ENCODE data around the gene NISCH.

NISCH gene

DNA sequence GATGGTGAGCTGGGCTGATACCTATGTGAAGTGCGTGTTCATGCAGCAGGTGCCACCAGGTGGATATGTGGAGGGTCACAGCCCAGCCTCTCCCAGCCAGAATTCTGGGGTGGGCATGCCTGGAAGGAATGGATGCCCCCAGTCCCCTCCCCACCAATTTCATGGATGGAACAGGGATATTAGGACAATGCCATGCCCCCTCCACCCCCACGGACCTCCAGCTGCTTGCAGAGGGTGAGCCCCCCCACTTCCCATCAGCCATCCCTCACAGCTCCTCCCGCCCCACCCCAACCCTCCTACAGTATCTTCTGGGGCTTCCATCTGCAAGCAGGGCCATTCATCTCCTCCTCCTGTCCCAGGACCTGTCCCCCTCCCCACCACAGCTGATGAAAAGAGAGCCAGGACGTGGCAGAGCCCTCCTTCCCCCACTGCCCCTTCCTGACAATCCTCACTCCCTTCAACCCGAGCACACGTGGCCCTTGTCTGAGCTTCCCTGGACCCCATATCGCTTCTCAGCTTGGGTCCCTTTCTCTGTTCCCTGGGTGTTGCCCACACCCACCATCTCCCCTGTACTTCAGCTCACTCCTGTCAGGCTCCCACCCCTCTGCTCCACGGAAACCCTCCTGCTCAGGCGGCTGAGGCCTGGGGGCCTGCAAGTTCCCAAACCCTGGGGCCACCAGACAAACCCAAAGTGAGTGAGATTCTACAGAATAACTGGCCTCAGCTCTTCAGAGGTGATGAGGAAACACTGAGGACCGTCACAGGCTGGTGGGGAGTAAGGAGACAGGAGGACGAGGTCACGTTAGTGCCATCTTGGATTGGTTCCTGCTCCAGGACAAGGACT, 7.7 kb upstream of the NISCH start:
- DNase-seq = no peak

DNA sequence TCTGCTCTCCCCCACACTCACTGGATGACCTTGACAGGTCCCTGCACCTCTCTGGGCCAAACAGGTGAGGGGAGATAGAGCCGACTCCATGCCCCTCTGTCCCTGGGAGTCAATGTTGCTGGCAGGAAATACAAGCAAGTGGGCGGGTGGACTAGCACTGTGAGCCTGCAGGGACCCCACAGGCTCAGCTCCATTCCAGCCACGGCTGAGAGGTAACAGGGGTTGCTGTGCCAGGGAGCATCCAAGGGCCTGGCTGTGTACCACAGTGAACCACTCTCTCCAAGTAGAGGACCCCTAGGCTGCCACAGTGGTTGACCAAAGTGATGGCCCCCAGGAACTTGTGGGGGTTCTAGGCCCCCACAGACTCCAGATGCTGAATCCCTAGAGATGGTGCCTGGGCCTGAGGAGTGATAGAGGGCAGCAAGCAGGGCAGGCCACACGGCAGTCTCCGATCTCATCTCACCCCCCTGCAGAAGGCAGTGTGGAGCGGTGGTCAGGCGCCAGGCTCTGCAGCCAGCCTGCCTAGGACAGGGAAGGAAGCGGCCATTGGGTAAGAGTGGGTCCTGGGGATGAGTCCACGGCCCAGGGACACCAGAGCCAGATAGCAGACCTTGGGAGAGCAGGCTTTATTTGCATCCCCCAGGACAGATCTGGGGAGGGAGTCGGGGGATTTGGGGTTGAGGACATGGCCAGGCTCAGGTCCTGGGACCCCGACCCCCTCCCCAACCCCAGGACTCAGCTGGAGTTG, 4.7 kb upstream of the NISCH start:
- no peak for DNase-seq

DNA sequence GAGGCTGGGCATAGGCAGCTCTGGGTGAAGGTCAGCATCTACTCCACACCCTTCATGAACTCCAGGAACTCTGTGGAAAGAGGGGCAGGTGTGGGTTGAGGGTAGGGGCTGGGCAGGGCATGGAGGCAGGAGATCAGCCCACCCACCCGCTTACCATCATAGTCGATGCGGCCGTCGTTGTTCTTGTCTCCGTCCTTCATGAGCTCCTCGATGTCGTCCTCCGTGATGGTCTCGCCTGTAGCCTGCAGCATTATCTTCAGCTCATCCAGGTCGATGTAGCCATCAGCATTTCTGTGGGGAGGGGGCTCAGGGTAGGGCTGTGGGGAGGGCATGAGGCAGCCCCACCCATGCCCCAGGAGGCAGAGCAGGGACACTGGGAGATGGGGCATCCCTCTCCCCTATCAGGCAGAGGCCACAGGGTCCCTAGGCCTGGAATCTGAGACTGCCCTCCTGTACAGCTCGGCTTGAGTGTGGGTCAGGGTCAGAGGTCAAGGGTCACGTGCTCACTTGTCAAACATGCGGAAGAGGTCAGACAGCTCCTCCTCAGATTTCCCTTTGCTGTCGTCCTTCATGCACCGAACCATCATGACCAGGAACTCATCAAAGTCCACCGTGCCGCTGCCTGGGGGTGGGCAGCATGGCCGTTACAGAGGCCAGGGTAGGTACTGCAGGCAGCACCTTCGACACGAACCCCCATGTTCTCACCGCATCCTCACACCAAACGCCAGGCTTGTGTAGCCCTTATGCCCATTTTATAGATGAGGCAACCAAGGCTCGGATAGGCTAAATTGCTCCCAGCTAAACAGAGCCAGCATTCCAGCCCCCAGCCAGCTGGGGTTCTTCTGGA, 3.9 kb upstream of the NISCH start:
- peak; percentile 21 for DNase-seq

DNA sequence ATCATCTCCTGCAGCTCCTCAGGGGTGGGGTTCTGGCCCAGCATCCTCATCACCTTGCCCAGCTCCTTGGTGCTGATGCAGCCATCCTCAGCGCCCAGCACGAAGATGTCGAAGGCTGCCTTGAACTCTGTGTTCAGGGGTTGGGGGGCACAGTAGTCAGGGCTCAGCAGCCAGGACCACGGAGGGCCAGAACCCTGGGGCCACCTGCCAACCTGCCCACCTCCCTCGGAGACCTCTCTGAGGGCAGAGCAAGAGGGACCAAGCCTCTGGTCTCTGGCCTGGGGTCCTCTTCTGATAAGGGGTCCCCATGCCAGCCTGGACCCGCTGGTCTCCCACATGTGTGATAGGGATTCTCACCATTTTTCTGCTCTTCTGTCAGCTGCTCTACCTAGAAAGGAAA, 3.3 kb upstream of the NISCH start:
- DNase-seq = peak; percentile 16

DNA sequence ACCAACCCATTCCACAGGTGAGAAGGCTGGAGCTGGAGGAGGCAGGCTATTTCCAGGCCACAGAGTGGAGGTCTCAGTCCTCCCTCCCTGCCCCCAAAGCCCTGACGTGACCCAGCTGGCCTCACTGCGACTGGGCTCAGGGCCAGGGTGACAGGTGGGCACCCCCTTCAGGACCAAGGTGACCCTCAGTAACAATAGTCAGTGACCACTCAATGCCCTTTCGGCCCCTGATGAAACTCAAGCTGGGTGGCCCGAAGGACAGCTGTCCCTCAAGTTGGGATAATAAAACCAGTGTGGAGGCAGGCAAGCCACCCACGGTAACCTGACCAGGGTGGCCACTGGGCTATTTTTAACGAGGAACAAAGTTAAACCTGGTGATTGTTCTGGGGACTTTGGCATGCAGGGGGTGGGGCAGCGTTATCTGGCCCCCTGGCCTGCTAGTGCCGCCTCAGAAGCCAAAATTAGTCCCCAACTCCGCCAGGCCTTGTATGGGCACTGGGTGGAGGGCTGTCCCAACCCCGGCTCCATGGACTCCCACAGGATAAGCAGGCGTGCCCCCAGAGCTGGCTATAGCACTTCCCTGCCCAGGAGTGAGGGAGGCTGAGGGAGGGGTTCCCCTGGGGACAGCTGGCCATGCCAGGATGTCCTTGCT, 2.7 kb upstream of the NISCH start:
- peak; percentile 41 for DNase-seq

DNA sequence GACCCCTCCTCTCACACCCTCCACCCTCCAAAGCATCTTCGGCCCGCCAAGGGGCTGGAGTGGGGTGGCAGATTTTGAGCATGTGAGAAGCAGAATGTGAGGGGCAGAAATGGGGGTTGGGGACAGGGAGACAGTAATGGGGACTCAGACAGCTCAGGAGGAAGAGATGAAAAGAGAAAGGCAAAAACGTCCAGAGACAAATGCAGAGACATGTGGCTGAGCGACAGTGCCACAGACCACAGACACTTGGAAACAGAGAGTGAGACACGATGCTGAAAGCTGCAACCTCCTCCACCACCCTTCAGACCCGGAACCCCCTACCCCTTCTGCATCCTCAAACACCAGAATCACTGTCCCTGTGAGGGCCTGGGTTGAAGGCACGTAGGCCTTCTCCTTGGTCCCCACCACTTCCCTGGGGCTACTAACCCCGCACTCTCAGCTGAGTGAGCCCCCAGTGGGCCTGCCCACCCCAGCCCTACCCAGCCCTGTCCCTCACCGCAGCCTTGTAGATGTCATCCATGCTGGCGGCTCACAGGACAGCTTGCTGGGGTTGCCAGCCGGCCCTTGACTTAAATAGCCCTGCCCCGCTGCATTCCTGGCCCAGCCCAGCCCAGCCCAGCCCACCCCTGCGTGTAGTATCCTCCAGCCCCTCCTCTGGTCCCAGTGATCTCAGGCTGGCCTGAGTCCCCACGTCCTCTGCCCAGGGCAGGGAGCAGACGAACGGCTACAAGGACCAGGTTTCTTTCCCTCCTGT, 1.7 kb upstream of the NISCH start, which contains the start of gene TNNC1:
TNNC1 (minus strand) TSS at position 546 of the 754 bp plus-strand sequence; CDS start at position 520, 26 bp downstream.
- no peak for DNase-seq

DNA sequence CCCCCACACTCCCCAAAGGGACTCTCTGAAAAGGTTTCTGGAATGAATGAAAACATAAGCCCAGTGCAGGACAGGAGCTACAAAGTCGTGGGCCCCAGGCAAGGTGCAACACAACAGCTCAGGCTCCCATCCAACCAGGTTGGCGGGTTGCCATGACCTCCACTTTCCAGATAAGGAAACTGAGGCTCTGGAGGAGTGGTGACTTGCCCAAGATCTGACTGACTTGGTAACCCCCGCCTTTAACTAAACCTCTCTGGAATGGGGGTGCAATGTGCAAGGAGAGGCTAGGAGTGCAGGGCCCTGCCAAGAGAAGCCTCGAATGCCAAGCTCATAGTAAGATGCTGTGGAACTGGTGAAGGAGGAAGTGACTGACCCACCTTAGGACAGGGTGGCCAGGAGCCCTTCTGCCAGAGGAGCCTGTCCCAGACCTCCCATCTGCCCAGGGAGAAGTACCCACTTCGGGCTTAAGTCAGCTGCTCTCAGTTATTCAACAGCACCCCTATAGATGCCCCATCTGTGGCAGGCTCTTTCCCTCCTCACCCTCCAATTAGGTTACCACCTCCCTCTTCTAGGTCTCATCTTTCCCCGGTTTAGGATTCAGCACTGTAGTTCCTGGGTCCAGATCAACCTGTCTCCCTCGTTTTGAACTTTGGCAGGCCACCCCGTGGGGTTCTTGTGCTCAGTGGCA, 1.0 kb upstream of the NISCH start:
- no peak for DNase-seq

DNA sequence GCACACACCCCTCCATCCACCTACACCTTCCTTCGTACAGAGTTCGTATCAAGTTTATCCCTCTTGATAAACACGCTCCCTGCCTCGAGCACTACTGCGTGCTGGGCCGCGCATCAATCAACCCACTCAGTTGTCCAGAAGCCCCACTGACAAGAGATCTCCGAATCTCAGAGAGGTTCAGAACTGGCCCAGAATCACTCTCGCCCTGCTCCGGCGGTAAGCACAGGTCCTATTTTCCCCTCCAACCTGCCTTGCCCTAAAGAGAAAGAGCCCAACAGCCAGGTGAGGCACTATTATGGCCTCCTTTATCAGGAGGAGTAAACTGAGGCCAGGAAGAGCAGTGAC, 494 bp upstream of the NISCH start:
- no peak for DNase-seq

DNA sequence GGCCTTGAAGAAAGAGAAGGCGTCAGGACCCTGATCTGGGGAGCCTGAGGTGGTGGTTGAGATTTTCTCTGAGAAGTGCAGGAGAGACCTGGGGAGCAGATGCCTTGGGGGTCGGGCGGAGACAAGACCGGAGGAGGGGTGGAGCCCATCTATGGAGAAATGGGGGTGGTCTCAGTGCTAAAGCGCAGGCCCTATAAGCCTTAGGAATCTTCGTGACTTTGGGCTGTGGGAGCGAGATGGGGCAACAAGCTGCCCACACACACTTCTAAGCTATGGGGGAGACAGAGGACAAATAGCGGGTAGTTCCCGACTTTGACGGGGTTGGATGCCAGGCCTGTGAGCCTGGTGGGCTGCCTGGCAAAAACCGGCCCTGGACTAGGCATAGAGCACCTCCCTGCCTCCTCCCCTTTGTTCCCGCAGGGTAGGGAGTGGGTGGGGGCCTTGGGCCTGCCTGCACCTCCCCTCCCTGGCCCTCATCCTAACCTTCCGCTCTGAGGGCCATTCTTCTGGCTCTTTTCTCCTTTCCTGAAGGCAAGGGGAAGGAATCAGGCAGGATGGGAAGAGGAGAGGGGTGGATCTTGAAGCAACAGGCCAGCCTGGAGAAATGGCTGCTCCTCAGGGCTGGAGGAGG, 880 bp downstream of the NISCH start:
- DNase-seq = peak; percentile 86

DNA sequence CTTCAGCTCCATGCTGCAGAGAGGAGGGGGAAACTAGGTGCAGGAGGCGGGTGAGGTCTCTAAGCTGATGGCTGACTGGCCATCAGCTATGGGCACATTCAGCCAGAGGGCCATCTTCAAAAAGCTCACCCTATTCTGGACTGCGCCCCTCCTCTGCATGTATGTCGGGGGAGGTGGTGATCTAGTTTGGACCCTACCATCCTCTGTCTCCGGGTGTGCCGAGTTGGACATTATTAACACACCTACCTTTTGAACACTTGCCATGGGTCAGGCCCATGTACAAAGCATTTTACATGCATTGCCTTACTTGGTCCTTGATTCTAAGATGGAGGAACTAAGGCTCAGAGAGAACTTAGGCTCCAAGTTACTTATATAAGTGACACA, 1.4 kb downstream of the NISCH start:
- no peak for DNase-seq

DNA sequence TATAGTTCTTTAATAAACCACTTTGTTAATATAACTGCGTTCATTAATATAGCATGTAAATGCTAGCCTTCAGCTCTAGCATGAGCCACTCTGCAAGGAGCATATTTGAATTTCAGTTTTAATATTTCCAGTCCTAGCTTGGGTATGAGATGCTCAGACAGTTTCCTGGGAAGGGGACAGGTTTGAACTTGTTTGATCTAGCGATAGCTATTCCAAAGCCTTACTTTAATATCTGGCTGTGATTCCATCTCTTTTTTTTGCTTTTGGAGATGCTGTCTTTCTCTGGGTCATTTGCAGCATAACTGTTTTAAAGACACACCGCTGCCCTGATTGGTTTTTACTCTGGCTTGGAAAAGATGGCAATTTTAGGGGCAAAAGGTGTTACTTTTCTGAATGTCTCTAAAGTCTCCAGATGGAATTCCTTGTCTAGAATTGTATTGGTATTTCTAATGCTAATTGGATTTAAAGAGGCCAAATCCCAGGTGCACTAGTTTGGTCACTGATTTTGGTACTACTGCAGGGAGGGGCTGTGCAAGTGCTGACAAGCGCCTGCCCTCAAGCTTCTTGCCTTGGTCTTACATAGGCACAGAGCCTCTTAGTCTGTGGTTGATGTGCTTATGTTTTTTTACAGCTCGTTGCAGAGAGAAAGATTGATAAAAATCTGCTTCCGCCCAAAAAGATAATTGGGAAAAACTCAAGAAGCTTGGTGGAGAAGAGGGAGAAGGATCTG, 2.8 kb downstream of the NISCH start:
- no peak for DNase-seq

DNA sequence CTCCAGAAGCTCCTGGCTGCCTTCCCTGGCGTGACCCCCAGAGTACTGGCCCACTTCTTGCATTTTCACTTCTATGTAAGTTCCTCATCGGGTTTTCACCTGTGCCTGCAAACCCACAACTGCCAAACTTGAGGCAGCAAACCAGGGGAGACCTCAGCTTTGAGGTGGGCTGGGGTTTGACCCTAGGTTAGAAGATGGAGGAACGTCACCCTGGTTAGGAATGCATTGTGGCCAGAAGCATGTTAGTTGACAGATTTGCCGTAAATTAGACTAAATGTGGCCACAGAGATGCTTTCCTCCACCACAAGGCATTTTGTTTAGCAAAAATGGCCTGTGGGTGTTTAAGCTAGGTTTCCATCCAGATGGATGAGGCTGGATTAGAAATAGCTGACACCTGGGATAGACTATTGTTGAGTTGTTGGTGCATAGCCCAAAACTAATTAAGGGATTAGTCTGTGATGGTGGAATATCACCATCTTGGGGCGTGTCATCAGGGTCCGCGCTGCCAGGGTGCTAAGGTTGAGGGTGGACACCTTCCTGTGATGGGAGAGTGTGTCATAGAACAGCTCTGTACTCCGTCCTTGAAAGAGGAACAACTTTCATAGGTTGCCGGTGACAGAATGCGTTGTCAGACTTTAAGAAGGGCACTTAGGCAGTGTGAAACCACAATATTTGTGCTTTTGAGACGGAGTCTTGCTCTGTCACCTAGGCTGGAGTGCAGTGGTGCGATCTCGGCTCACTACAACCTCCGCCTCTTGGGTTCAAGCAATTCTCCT, 3.6 kb downstream of the NISCH start:
- no peak for DNase-seq

DNA sequence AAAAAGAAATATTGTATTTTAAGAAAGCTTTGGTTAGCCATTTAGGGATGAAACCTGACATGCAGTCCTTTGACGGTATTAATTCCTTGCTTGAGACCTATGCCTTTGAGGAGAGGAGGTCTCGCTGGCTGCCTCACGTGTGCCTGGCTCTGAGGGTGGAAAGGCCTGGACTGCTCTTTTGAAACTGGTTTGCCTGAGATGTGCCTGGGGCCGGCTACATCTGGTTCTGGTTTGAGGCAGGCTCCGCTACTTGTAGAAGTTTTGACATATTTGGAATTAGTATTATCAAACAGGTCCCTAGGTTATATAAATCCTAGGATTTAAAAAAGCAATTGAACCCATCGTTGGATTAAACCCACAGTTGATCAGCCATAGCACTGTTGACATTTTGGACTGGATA, 6.5 kb downstream of the NISCH start:
- no peak for DNase-seq

DNA sequence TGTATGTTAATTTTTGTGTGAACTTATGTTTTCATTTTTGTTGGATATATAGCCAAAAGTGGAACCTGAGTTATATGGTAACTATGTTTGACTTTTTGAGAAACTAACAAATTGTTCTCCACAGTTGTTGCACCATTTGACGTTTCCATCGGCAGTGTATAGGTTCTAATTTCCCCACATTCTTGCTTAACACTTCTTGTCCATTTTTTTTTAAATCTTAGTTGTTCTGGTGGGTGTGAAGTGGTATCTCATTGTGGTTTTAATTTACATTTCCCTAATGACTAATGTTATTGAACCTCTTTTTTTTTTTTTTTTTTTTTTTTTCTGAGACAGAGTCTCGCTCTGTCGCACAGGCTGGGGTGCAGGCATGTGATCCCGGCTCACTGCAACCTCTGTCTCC, 8.0 kb downstream of the NISCH start:
- DNase-seq = no peak

DNA sequence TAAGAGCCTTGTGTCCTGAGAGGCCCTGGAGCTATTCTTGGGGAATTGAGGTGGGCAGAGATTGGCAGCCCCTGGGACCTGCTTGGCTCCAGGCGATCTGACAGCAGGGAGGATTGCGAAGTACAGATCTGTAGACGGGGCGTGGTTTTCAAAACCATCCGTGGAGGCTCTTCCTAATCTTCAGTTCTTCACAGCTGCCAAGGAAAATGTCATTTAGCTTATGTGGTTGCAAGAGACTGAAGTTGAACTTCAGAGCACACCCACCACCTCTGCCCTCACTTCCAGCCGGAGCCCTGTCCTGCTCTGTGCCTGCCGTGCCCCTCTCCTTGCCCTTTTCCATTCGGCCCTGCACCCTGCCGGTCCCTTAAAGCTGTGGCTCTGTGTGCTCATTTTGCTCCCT, 12.9 kb downstream of the NISCH start:
- DNase-seq = peak; percentile 11

DNA sequence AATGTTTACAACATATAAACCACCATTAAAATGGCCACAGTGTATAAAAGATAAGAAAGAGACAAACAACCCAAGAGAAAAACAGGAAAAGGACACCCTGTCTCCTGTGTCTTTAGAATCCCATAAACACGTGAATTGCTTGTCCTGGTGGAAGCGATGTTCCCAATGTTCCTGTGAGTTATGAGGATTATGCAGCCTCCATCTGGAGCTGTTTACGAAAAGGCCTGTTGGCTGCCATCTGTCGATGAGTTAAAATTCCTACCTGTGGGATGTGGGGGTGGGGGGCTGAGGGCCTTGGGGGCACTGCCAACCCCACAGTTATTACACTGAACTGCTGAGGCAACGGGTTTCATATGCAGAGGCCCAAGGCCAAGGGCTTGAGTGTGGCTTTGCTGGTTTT, 13.6 kb downstream of the NISCH start:
- DNase-seq = no peak

DNA sequence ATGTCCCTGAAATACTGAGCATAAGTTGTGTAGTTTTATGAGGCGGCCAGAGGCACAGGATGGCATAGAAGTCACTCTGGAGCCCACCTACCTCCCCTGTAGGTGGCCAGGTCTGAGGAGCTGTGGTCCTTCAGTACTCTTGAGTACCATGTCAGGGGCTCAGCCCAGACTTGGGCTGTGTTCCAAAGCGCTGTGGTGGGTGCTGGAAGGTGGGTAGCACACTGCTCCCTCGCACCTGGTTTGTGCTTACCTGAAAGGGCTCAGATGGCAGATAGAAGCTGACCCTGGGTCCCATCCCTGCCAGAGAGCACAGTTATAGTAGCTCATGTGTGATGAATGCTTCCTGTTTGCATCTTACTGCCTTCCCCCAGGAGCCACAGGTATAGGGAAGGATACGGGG, 15.5 kb downstream of the NISCH start:
- no peak for DNase-seq

DNA sequence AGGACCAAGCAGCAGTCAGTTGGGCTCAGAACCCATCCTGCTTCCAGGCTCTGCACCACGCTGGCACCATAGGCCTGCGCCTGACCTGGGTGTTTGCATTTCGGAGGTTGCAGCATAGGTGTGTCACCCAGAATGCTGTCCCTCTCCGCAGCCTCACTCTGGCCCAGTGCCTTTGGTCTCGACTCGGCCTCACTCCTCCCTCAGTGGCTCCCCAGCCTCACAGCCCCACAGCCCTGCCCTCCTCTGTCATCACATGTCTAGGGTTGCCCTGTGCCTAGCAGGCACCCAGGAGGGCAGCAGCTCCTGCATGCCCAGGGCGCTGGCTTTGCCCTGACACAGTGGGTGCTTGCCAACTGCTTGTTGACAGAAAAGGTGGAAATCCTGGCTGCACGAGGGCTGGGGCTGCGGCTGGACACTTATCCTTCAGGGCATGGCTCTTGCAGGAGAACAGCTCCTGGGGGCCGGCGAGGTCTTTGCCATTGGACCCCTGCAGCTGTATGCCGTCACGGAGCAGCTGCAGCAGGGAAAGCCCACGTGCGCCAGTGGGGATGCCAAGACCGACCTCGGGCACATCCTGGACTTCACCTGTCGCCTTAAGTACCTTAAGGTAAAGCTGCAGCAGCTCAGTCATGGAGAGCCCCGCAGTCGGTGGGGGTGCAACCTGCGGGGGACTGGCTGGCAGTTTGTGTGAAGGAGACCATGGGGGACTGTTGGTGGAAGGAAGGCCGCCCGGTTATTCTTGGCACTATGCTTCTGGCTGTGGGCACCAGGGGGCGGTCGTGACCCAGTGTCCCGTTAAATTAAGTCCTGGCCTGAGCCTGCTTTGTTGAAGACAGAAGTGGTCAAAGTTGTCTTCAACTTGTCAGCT, 16.2 kb downstream of the NISCH start:
- DNase-seq = peak; percentile 57
